CD4-positive, alpha-beta T cell (primary cell): ENCODE measurements around the gene ARF3. TPM values are rescaled to one million over a fixed set of nuclear protein-coding genes. Genes with fewer than 3 reads are reported as not detected.
A peak's percentile ranks its signal among the peaks of the same experiment; 100 is the strongest.

Source experiments
- ATAC-seq: fragments of 200-7000 bp; cut with Tn5 transposase; one replicate; pipeline ENCODE4 v1.10.0; 2022; ENCODE audit warnings: mild to moderate bottlenecking; ENCODE audit not compliant: poor library complexity
- CTCF ChIA-PET: fragments of 350-600 bp; sonication (Branson Sonifier 250); formaldehyde crosslinking; loops from one replicate; lab custom pipeline; 2021; ENCODE audit warnings: antibody characterized with exemption, inconsistent platforms; lab: Charles Lee
- POLR2A ChIA-PET: fragments of 350-600 bp; sonication (Branson Sonifier 250); formaldehyde crosslinking; loops from one replicate; lab custom pipeline; 2021; ENCODE audit warnings: antibody characterized with exemption, inconsistent platforms; lab: Charles Lee
- DNase-seq, 14 experiments: peaks; one replicate each; pipeline ENCODE4 v3.0.0-alpha.2; 2013 to 2020; ENCODE audit warnings: mixed read lengths in 2 of 14
- H3K27ac ChIP-seq, 2 donors: one replicate each; pipeline versions ENCODE4 v1.5.1 to v1.7.0; 2013; ENCODE audit warnings: low read length in 2 of 2, low read depth in 1 of 2, mild to moderate bottlenecking in 1 of 2
- H3K27me3 ChIP-seq, 2 experiments: 1 replicate in 1 of 2; 2 replicates in 1 of 2; pipeline versions ENCODE4 v1.6.1 to v1.7.0; 2013; ENCODE audit warnings: low read length in 2 of 2, control low read depth in 1 of 2, mild to moderate bottlenecking in 1 of 2, moderate library complexity in 1 of 2; ENCODE audit not compliant: insufficient read depth in 2 of 2, control insufficient read depth in 1 of 2
- H3K36me3 ChIP-seq: one replicate; pipeline ENCODE4 v1.6.1; 2013; ENCODE audit warnings: low read length, control low read depth; ENCODE audit not compliant: insufficient read depth
- H3K4me1 ChIP-seq: one replicate; pipeline ENCODE4 v1.6.1; 2013; ENCODE audit warnings: low read length, control low read depth; ENCODE audit not compliant: insufficient read depth
- H3K4me3 ChIP-seq: one replicate; pipeline ENCODE4 v1.5.1; 2013; ENCODE audit warnings: mild to moderate bottlenecking, low read length, moderate library complexity
- H3K9me3 ChIP-seq, 2 experiments: 1 replicate in 1 of 2; 2 replicates in 1 of 2; pipeline versions ENCODE4 v1.6.1 to v1.7.0; 2013; ENCODE audit warnings: low read length in 2 of 2, mild to moderate bottlenecking in 2 of 2, control low read depth in 1 of 2, moderate library complexity in 1 of 2; ENCODE audit not compliant: control insufficient read depth in 1 of 2, insufficient read depth in 1 of 2
- H3K27ac Mint-ChIP-seq: one replicate; pipeline ENCODE4 v1.8.0; 2020; ENCODE audit warnings: mixed read lengths
- H3K27me3 Mint-ChIP-seq: one replicate; pipeline ENCODE4 v1.8.0; 2021; ENCODE audit warnings: mixed read lengths
- H3K36me3 Mint-ChIP-seq: one replicate; pipeline ENCODE4 v1.8.0; 2021; ENCODE audit warnings: low read depth, mixed read lengths
- H3K4me1 Mint-ChIP-seq: one replicate; pipeline ENCODE4 v1.8.0; 2021; ENCODE audit warnings: low read depth, mixed read lengths
- H3K4me3 Mint-ChIP-seq: one replicate; pipeline ENCODE4 v1.8.0; 2020; ENCODE audit warnings: mild to moderate bottlenecking, mixed read lengths
- H3K9me3 Mint-ChIP-seq: one replicate; pipeline ENCODE4 v1.8.0; 2020; ENCODE audit warnings: mixed read lengths
- CTCF ChIP-seq: fragments of 200-600 bp; IDR thresholded peaks from one replicate; pipeline ENCODE4 v1.8.0; 2022; ENCODE audit warnings: antibody characterized with exemption, mild to moderate bottlenecking
- intact Hi-C, 2 experiments: fragments of 100-400 bp; cut with DNase I in 1 of 2; cut with micrococcal nuclease in 1 of 2; formaldehyde crosslinking; loops; one replicate each; pipeline versions ENCODE4 v1.15.1 to v1.9.0; 2023 to 2025; cut with DNase I, micrococcal nuclease
- total RNA-seq, 174 experiments: library from RNA in 2 of 174; stranded (reverse) in 2 of 174; gene quantifications; one replicate each; pipeline ENCODE4 v1.2.3 and lab custom pipeline; 2021 to 2026

ARF3 gene
- total RNA-seq, 2 experiments from 2014 or later = 32.0 to 34.6 TPM

- no peak for TF ChIP-seq CTCF
- Mint-ChIP-seq H3K27ac (no peak overlapping the region), H3K36me3 (no peaks in the 10 kb centered on the region), H3K9me3 (no peaks in the 10 kb centered on the region), H3K4me3 (no peak overlapping the region), H3K27me3 (peaks cover 68% of the 10 kb centered on the region), H3K4me1 (peaks cover 19% of the 10 kb centered on the region)
- DNase-seq (no peak), ATAC-seq (no peak)
- POLR2A ChIA-PET = no interaction called here
- H3K9me3 ChIP-seq = no peaks in the 10 kb centered on the region
- CTCF ChIA-PET = interaction anchor here (0.7 to 2.2 kb wide), 3 partner anchors 11 to 102 kb away, joined by 4 to 7 read pairs (median 4); no protein-coding TSS in a partner anchor
- no peak overlapping the region for H3K4me3 ChIP-seq
- intact Hi-C loops = no loop called here
- H3K27me3 ChIP-seq = peaks cover 23 to 40% of the 10 kb centered on the region in 2 experiments
- H3K4me1 ChIP-seq = peaks cover 15% of the 10 kb centered on the region
- H3K36me3 ChIP-seq = no peaks in the 10 kb centered on the region
- H3K27ac ChIP-seq = no peak overlapping the region
Measured at GRCh38 chr12:48991247-48992050, 34.2 kb upstream of the ARF3 start.

- H3K27me3 ChIP-seq = peaks cover 15 to 39% of the 10 kb centered on the region in 2 experiments
- Mint-ChIP-seq H3K36me3 (no peaks in the 10 kb centered on the region), H3K9me3 (no peaks in the 10 kb centered on the region), H3K27me3 (peaks cover 65% of the 10 kb centered on the region), H3K4me3 (no peak overlapping the region), H3K27ac (no peak overlapping the region), H3K4me1 (peaks cover 13% of the 10 kb centered on the region)
- H3K4me1 ChIP-seq = peaks cover 13% of the 10 kb centered on the region
- H3K27ac ChIP-seq = no peak overlapping the region
- intact Hi-C loops = no loop called here
- ChIA-PET CTCF (no interaction called here), POLR2A (no interaction called here)
- H3K36me3 ChIP-seq = no peaks in the 10 kb centered on the region
- DNase-seq = no peak
- no peaks in the 10 kb centered on the region for H3K9me3 ChIP-seq
- TF ChIP-seq CTCF = no peak
- ATAC-seq = no peak
- no peak overlapping the region for H3K4me3 ChIP-seq
Measured at GRCh38 chr12:48990552-48990951, 33.3 kb upstream of the ARF3 start.

GRCh38 chr12:48988030-48988649, 30.9 kb upstream of the ARF3 start:
- Histone ChIP-seq H3K27me3 (peaks cover 0 to 23% of the 10 kb centered on the region in 2 experiments), H3K27ac (no peak overlapping the region), H3K36me3 (no peaks in the 10 kb centered on the region), H3K9me3 (no peaks in the 10 kb centered on the region), H3K4me1 (peaks cover 7% of the 10 kb centered on the region), H3K4me3 (no peak overlapping the region)
- Mint-ChIP-seq H3K4me1 (peaks cover 6% of the 10 kb centered on the region), H3K9me3 (no peaks in the 10 kb centered on the region), H3K27ac (no peak overlapping the region), H3K27me3 (peaks cover 50% of the 10 kb centered on the region), H3K4me3 (no peak overlapping the region), H3K36me3 (no peaks in the 10 kb centered on the region)
- peak; percentile 50 to 85 (median 68) for DNase-seq
- peak; percentile 76 for ATAC-seq
- intact Hi-C loops = loop anchor here (2.0 to 5.0 kb wide), 2 partner anchors 86 to 135 kb away; partner anchors contain the start of gene DDX23 (in 1 of the 2)
- ChIA-PET CTCF (interaction anchor here (0.6 to 2.4 kb wide), 31 partner anchors 9 to 201 kb away, joined by 3 to 62 read pairs (median 5); partner anchors contain the start of genes ARF3, DDX23, FKBP11 and RND1), POLR2A (interaction anchor here (0.5 to 2.0 kb wide), 10 partner anchors 9 to 200 kb away, joined by 3 to 12 read pairs (median 5); partner anchors contain the start of genes DDN, DDX23, FKBP11 and WNT1)
- peak; percentile 81 for TF ChIP-seq CTCF
